H1 (cell line): Measurements from ENCODE around the gene SLC6A17. TPM values are rescaled to one million over a fixed set of nuclear protein-coding genes. Genes with fewer than 3 reads are reported as not detected.

ENCODE experiments used
- CTCF ChIA-PET: fragments of 300-600 bp; sonication (Branson Sonifier 250); formaldehyde crosslinking; loops from one replicate; lab custom pipeline; 2021; ENCODE audit not compliant: partially characterized antibody; lab: Charles Lee
- POLR2A ChIA-PET: fragments of 300-600 bp; sonication (Branson Sonifier 250); formaldehyde crosslinking; loops from one replicate; lab custom pipeline; 2021; ENCODE audit warnings: inconsistent platforms; ENCODE audit not compliant: partially characterized antibody; lab: Charles Lee
- DNase-seq, 2 experiments: peaks; one replicate each; pipeline versions ENCODE4 v3.0.0 to v3.0.0-alpha.2; 2010 to 2022; ENCODE audit warnings: low spot score in 2 of 2, low read depth in 1 of 2, mixed read lengths in 1 of 2
- FAIRE-seq: peaks from 2 replicates; lab custom pipeline; 2011; peaks lifted over from hg19 to GRCh38; lab: Jason Lieb, UNC
- H2AFZ ChIP-seq: 2 replicates; pipeline ENCODE4 v1.8.1; 2012; ENCODE audit warnings: low read length, inconsistent platforms
- H2AK5ac ChIP-seq: 2 replicates; pipeline ENCODE4 v1.6.1; 2013; ENCODE audit warnings: low read depth, low read length
- H2BK120ac ChIP-seq: replicated peaks from 2 replicates; pipeline ENCODE3; 2013; ENCODE audit warnings: low read depth, low read length, inconsistent platforms
- H2BK12ac ChIP-seq: 2 replicates; pipeline ENCODE4 v1.6.1; 2013; ENCODE audit warnings: low read depth, low read length
- H2BK15ac ChIP-seq: 2 replicates; pipeline ENCODE4 v1.6.1; 2013; ENCODE audit warnings: low read length
- H2BK20ac ChIP-seq: 2 replicates; pipeline ENCODE4 v1.6.1; 2013; ENCODE audit warnings: low read length
- H2BK5ac ChIP-seq: 2 replicates; pipeline ENCODE4 v1.6.1; 2013; ENCODE audit warnings: low read depth, low read length
- H3K14ac ChIP-seq: 2 replicates; pipeline ENCODE4 v1.6.1; 2013; ENCODE audit warnings: inconsistent platforms; ENCODE audit not compliant: insufficient read length
- H3K18ac ChIP-seq: 2 replicates; pipeline ENCODE4 v1.6.1; 2013; ENCODE audit warnings: low read length; ENCODE audit errors: extremely low read depth
- H3K23ac ChIP-seq: 2 replicates; pipeline ENCODE4 v1.6.1; 2013; ENCODE audit warnings: inconsistent platforms; ENCODE audit not compliant: insufficient read length
- H3K23me2 ChIP-seq: 2 replicates; pipeline ENCODE4 v1.6.1; 2013; ENCODE audit warnings: low read depth, low read length
- H3K27ac ChIP-seq: 2 replicates; pipeline ENCODE4 v1.6.1; 2011; ENCODE audit warnings: low read depth, low read length, inconsistent platforms
- H3K27me3 ChIP-seq, 4 experiments: replicated peaks in 1 of 4; 1 replicate in 1 of 4; 2 replicates in 3 of 4; pipeline versions ENCODE4 v1.6.1 to v1.8.1; 2011 to 2013; ENCODE audit warnings: low read length in 3 of 4, mild to moderate bottlenecking in 3 of 4, inconsistent platforms in 2 of 4, mixed read lengths in 2 of 4, moderate library complexity in 1 of 4; ENCODE audit not compliant: control insufficient read depth in 3 of 4, insufficient read depth in 3 of 4; ENCODE audit errors: extremely low read depth in 1 of 4
- H3K36me3 ChIP-seq, 4 experiments: 2 replicates each; pipeline versions ENCODE4 v1.6.1 to v1.8.1; 2011 to 2013; ENCODE audit warnings: mild to moderate bottlenecking in 4 of 4, low read length in 3 of 4, moderate library complexity in 2 of 4, control low read depth in 1 of 4, inconsistent platforms in 1 of 4; ENCODE audit not compliant: insufficient read depth in 4 of 4, control insufficient read depth in 2 of 4
- H3K4ac ChIP-seq: replicated peaks from 2 replicates; pipeline ENCODE3; 2013; ENCODE audit warnings: low read length, low read depth, mixed read lengths, inconsistent platforms; ENCODE audit not compliant: insufficient read length
- H3K4me1 ChIP-seq, 4 experiments: replicated peaks in 1 of 4; 1 replicate in 1 of 4; 2 replicates in 3 of 4; pipeline versions ENCODE4 v1.6.1 to v1.8.1; 2011 to 2013; ENCODE audit warnings: low read length in 3 of 4, inconsistent platforms in 2 of 4, mixed read lengths in 1 of 4; ENCODE audit not compliant: insufficient read depth in 4 of 4, control insufficient read depth in 3 of 4
- H3K4me2 ChIP-seq, 2 experiments: 2 replicates each; pipeline versions ENCODE4 v1.6.1 to v1.8.1; 2011 to 2013; ENCODE audit warnings: low read depth in 2 of 2, low read length in 2 of 2, control low read depth in 1 of 2, inconsistent platforms in 1 of 2, mild to moderate bottlenecking in 1 of 2; ENCODE audit not compliant: insufficient read depth in 1 of 2
- H3K4me3 ChIP-seq, 4 experiments: fragments of 200-600, 300-600 bp in 1 of 4; sonication (generic), shearing (Covaris generic), sonication (Bioruptor Twin) in 1 of 4; 2 replicates each; pipeline versions ENCODE4 v1.5.1 to v1.8.1; 2011 to 2016; ENCODE audit warnings: low read length in 4 of 4, low read depth in 3 of 4, control low read depth in 2 of 4, inconsistent platforms in 2 of 4, mild to moderate bottlenecking in 2 of 4, mixed read lengths in 1 of 4, moderate library complexity in 1 of 4; ENCODE audit not compliant: insufficient read depth in 2 of 4; ENCODE audit errors: extremely low read depth in 1 of 4
- H3K56ac ChIP-seq: replicated peaks from 2 replicates; pipeline ENCODE3; 2013; ENCODE audit warnings: low read depth, mild to moderate bottlenecking, mixed read lengths, low read length, inconsistent platforms; ENCODE audit not compliant: insufficient read length
- H3K79me1 ChIP-seq: 2 replicates; pipeline ENCODE4 v1.6.1; 2013; ENCODE audit warnings: low read depth, low read length, control low read depth
- H3K79me2 ChIP-seq, 2 experiments: 2 replicates each; pipeline versions ENCODE4 v1.6.1 to v1.8.1; 2012 to 2013; ENCODE audit warnings: low read length in 2 of 2, mild to moderate bottlenecking in 2 of 2, inconsistent platforms in 1 of 2; ENCODE audit not compliant: insufficient read depth in 2 of 2, control insufficient read depth in 1 of 2
- H3K9ac ChIP-seq, 4 experiments: replicated peaks in 1 of 4; 1 replicate in 1 of 4; 2 replicates in 3 of 4; pipeline versions ENCODE4 v1.6.1 to v1.8.1; 2011 to 2013; ENCODE audit warnings: low read depth in 3 of 4, low read length in 3 of 4, control low read depth in 2 of 4, mild to moderate bottlenecking in 2 of 4, moderate library complexity in 2 of 4, inconsistent platforms in 1 of 4; ENCODE audit errors: extremely low read depth in 1 of 4
- H3K9me3 ChIP-seq, 2 experiments: 2 replicates each; pipeline versions ENCODE4 v1.6.1 to v1.8.1; 2012 to 2013; ENCODE audit warnings: mild to moderate bottlenecking in 2 of 2, moderate library complexity in 2 of 2, control low read depth in 1 of 2, inconsistent platforms in 1 of 2, low read depth in 1 of 2, low read length in 1 of 2, mixed read lengths in 1 of 2; ENCODE audit not compliant: insufficient read depth in 2 of 2
- H4K20me1 ChIP-seq, 2 experiments: replicated peaks in 1 of 2; 2 replicates each; pipeline versions ENCODE3 to v1.8.1; 2011 to 2013; ENCODE audit warnings: inconsistent platforms in 2 of 2, low read length in 2 of 2, mild to moderate bottlenecking in 1 of 2; ENCODE audit not compliant: insufficient read depth in 2 of 2, control insufficient read depth in 1 of 2
- H4K5ac ChIP-seq: 2 replicates; pipeline ENCODE4 v1.6.1; 2013; ENCODE audit warnings: low read length, low read depth, mixed read lengths, inconsistent platforms; ENCODE audit not compliant: insufficient read length
- H4K8ac ChIP-seq: 2 replicates; pipeline ENCODE4 v1.8.0; 2013; ENCODE audit warnings: mild to moderate bottlenecking, moderate library complexity, low read length, inconsistent platforms; ENCODE audit not compliant: insufficient read depth; ENCODE audit errors: extremely low read depth
- H4K91ac ChIP-seq: replicated peaks from 2 replicates; pipeline ENCODE3; 2013; ENCODE audit warnings: low read length, mixed read lengths, inconsistent platforms; ENCODE audit not compliant: insufficient read length
- PHF8 ChIP-seq: fragments of 200-600 bp; sonication (generic); conservative IDR thresholded peaks from 2 replicates; pipeline ENCODE4 v1.7.1; 2012; ENCODE audit warnings: low read depth, mild to moderate bottlenecking, inconsistent platforms, low read length, moderate library complexity
- TCF12 ChIP-seq: IDR thresholded peaks from 2 replicates; pipeline ENCODE4 v1.6.1; 2011; ENCODE audit warnings: low read depth, mild to moderate bottlenecking, low read length
- WGBS, 2 experiments: shearing (Covaris generic) in 1 of 2; methylation state at CpG; one replicate each; pipeline versions ENCODE4 v1.1.6 to v1.1.7; 2013 to 2015; ENCODE audit warnings: low lambda C conversion rate in 2 of 2, mixed read lengths in 2 of 2, inconsistent platforms in 1 of 2, low coverage in 1 of 2, missing lambda C conversion rate in 1 of 2; ENCODE audit not compliant: insufficient replicate concordance in 2 of 2, insufficient coverage in 1 of 2, insufficient read length in 1 of 2; ENCODE audit errors: extremely low coverage in 1 of 2, missing lambda C conversion rate in 1 of 2; 5-methylcytosine and 5-hydroxymethylcytosine counted together
- polyA plus RNA-seq, 7 experiments: library from polyadenylated mRNA; depleted of rRNA in 3 of 7; stranded (reverse) in 5 of 7; unstranded in 2 of 7; fragments of >200 nt in 5 of 7; fragments of 200-250 nt in 2 of 7; gene quantifications; 1 replicate in 5 of 7; 2 replicates in 1 of 7; 4 replicates in 1 of 7; pipeline versions ENCODE4 v1.2.1 to v1.2.3, GENCODE V29; 2011 to 2013; ENCODE audit warnings: missing spikeins in 2 of 7, mixed read lengths in 2 of 7
- total RNA-seq: library from RNA; stranded (reverse); fragmentation: NEBNext Ultra II Directional; extraction: Animal tissue kit (Norgen Biotek cat#: 25700); gene quantifications from 2 replicates; pipeline ENCODE4 v1.2.1, GENCODE V29; 2021

Gene SLC6A17
- total and polyA plus RNA-seq, 2 of the 8 experiments (the other 6 are each of a cell fraction or from before 2014, with no cell fraction given), result 0.15 to 0.28 TPM

DNA sequence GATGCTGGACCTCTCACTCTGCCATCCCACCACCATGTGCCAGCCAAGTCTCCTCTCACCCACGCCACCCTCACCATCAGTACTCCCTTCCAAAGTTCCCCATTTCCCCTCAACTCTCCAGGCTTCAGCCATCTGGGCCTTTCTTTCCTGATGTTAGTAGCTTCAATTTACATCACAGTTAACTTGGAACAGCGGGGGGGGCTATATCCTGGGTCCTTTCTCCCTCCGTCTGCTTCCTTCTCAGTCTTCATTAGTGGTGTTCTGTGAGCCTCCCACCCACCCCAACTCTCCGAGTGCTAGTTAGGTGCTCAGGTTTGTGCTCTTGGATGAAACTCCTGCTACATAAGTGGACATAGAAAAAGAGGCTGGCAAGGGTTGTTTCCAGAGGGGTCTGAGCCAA lies 91.8 kb downstream of the SLC6A17 start:
- H3K79me2 ChIP-seq, result no peaks in the 10 kb centered on the region
- no peak overlapping the region for H2BK15ac ChIP-seq
- H3K18ac ChIP-seq, result no peak overlapping the region; the same call in 1 of the 2 replicates
- H3K79me1 ChIP-seq, result no peaks in the 10 kb centered on the region
- H2BK12ac ChIP-seq, result peak overlapping the region; percentile 71; the same call in 1 of the 2 replicates
- H3K56ac ChIP-seq, result no peak overlapping the region
- H4K91ac ChIP-seq, result no peak overlapping the region
- 66% methylated on average over 4 of the region's 4 CpGs; no CpG with 5 or more reads in 1 of the 2 experiments for WGBS, 2 experiments
- H3K9me3 ChIP-seq, result no peaks in the 10 kb centered on the region
- H4K5ac ChIP-seq, result no peak overlapping the region
- H3K23ac ChIP-seq, result no peak overlapping the region
- CTCF ChIA-PET, result interaction anchor here (0.9 to 4.8 kb wide), 9 partner anchors 10 to 254 kb away, joined by 3 to 23 read pairs (median 4); no protein-coding TSS in a partner anchor
- no peak overlapping the region for H2BK120ac ChIP-seq
- no peaks in the 10 kb centered on the region for H4K20me1 ChIP-seq
- no peaks in the 10 kb centered on the region; a peak in 3 of 7 replicates for H3K27me3 ChIP-seq
- no peak overlapping the region for H3K9ac ChIP-seq
- POLR2A ChIA-PET, result interaction anchor here (0.8 to 1.6 kb wide), 5 partner anchors 9 to 98 kb away, joined by 3 to 4 read pairs (median 3); no protein-coding TSS in a partner anchor
- H3K27ac ChIP-seq, result no peak overlapping the region
- TF ChIP-seq PHF8 (no peak), TCF12 (0 out of 2 replicates have a peak, but pooled peaks have one; percentile 35)
- no peaks in the 10 kb centered on the region for H3K36me3 ChIP-seq
- no peaks in the 10 kb centered on the region; the same call in 1 of the 2 replicates for H3K23me2 ChIP-seq
- H4K8ac ChIP-seq, result no peak overlapping the region
- H3K4me2 ChIP-seq, result no peak overlapping the region; a peak in 2 of 4 replicates
- DNase-seq (no peak), FAIRE-seq (no peak)
- H3K4me1 ChIP-seq, result peaks cover 0 to 21% (median 14%) of the 10 kb centered on the region in 4 experiments; a peak in 6 of 7 replicates
- H2AK5ac ChIP-seq, result no peak overlapping the region; the same call in 1 of the 2 replicates
- H2AFZ ChIP-seq, result no peak overlapping the region
- H2BK5ac ChIP-seq, result no peak overlapping the region
- no peak overlapping the region for H3K4ac ChIP-seq
- no peak overlapping the region; the same call in 1 of the 2 replicates for H2BK20ac ChIP-seq
- no peak overlapping the region for H3K14ac ChIP-seq
- no peak overlapping the region for H3K4me3 ChIP-seq
